Karpas-422 (cell line): ENCODE results near the gene STXBP6. TPM values are rescaled to one million over a fixed set of nuclear protein-coding genes. Genes with fewer than 3 reads are reported as not detected.

Experiments
- DNase-seq: peaks from one replicate; pipeline ENCODE4 v3.0.0-alpha.2; 2015
- H2AFZ ChIP-seq: fragments of 200-600 bp; sonication (generic); 2 replicates; pipeline ENCODE4 v1.6.1; 2014; ENCODE audit warnings: antibody characterized with exemption, low read length, mixed read lengths
- H3K27ac ChIP-seq: fragments of 200-600 bp; sonication (generic); 2 replicates; pipeline ENCODE4 v1.5.1; 2014; ENCODE audit warnings: mild to moderate bottlenecking, low read length, moderate library complexity
- H3K27me3 ChIP-seq: fragments of 200-600 bp; sonication (generic); 2 replicates; pipeline ENCODE4 v1.6.1; 2014; ENCODE audit warnings: low read length, mixed read lengths
- H3K36me3 ChIP-seq: fragments of 200-600 bp; sonication (generic); 2 replicates; pipeline ENCODE4 v1.6.1; 2014; ENCODE audit warnings: low read length, mixed read lengths; ENCODE audit not compliant: insufficient read depth
- H3K4me1 ChIP-seq: fragments of 200-600 bp; sonication (generic); 2 replicates; pipeline ENCODE4 v1.6.1; 2014; ENCODE audit warnings: mild to moderate bottlenecking, low read length, mixed read lengths
- H3K4me2 ChIP-seq: fragments of 200-600 bp; sonication (generic); 2 replicates; pipeline ENCODE4 v1.6.1; 2014; ENCODE audit warnings: low read length, low read depth, mild to moderate bottlenecking; ENCODE audit not compliant: poor library complexity, severe bottlenecking
- H3K4me3 ChIP-seq: fragments of 200-600 bp; sonication (generic); 2 replicates; pipeline ENCODE4 v1.5.1; 2014; ENCODE audit warnings: mild to moderate bottlenecking, antibody characterized with exemption, low read length, mixed read lengths
- H3K79me2 ChIP-seq: fragments of 200-600 bp; sonication (generic); 2 replicates; pipeline ENCODE4 v1.6.1; 2014; ENCODE audit warnings: mild to moderate bottlenecking, low read length, mixed read lengths
- H3K9ac ChIP-seq: fragments of 200-600 bp; sonication (generic); 2 replicates; pipeline ENCODE4 v1.6.0; 2014; ENCODE audit warnings: low read length
- H3K9me2 ChIP-seq: fragments of 200-600 bp; sonication (generic), shearing (Covaris generic); replicated peaks from 2 replicates; pipeline ENCODE4 v1.6.0; 2014; ENCODE audit warnings: mild to moderate bottlenecking, low read length, moderate library complexity; ENCODE audit not compliant: insufficient read depth
- H3K9me3 ChIP-seq: fragments of 300-700, 200-600 bp; sonication (generic); 2 replicates; pipeline ENCODE4 v1.6.1; 2014; ENCODE audit warnings: low read length, mixed read lengths
- H4K20me1 ChIP-seq: fragments of 200-600 bp; sonication (generic); 2 replicates; pipeline ENCODE4 v1.6.1; 2014; ENCODE audit warnings: mild to moderate bottlenecking, antibody characterized with exemption, low read length, low read depth; ENCODE audit not compliant: insufficient read depth
- total RNA-seq: library from RNA; depleted of rRNA; stranded (reverse); fragments of >200 nt; shearing (Covaris generic); gene quantifications from 2 replicates; pipeline ENCODE4 v1.2.3, GENCODE V29; 2014; ENCODE audit warnings: low replicate concordance

Gene STXBP6
- total RNA-seq, 1 experiment from 2014 or later, result 1.3 TPM

DNA sequence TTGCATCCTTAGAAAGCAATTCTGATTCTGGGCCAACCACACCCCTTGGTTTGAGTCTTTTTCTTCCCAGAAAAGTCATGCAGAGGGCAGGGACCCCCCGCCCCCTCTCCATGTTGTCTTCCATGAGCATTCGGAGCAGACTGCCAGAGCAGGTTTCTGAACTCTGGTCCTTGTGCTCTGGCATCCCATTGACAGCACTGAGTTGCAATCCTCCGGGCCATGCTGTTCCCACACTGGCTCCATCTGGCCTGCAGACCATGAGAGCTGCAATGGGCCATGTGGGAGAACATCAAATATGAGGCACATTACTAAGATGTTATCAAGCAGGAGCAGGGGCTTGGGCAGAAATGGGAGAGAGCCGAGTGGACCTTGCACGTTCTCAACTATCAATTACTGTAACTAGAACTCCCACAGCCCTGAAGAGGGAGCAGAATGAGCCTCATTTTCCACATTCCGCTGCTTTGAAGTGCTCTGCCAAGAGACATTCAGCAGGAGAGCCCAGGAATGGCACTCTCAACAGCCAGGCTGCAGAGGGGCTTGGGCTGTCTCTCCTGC, 157.4 kb downstream of the STXBP6 start:
- Histone ChIP-seq H3K4me2 (no peak overlapping the region), H3K79me2 (no peaks in the 10 kb centered on the region)

DNA sequence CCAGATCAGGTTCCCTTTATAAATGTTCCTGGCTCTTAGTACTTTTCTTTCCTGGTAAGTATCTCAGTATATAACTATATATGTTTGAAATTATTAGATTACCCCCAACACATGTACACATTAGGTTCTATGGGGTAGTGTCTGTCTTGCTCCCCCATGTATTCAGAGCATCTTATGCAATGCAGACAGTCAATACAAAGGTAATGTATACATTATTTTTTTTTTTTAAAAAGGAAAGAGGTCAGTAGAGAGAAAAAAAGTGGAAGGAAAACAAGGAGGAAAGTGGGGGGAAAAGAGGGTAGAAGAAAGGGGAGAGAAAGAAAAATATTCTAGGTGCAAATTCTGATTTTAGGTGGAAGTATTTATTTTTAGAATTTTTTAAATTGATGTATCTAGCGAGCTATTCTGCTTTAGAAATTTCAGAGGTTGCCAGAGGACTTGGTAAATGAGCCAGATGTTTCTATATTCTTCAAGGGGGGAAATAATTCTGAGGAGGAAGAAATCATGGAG, 157.9 kb downstream of the STXBP6 start:
- Histone ChIP-seq H3K4me1 (no peaks in the 10 kb centered on the region), H3K9me2 (no peaks in the 10 kb centered on the region), H2AFZ (no peak overlapping the region), H3K4me2 (no peak overlapping the region), H3K9me3 (peaks cover 10% of the 10 kb centered on the region), H3K27ac (no peak overlapping the region), H3K9ac (no peak overlapping the region), H3K27me3 (no peaks in the 10 kb centered on the region), H4K20me1 (no peaks in the 10 kb centered on the region), H3K79me2 (no peaks in the 10 kb centered on the region), H3K36me3 (no peaks in the 10 kb centered on the region), H3K4me3 (no peak overlapping the region)
- no peak for DNase-seq

More for the DNA sequence above, 157.4 kb downstream of the STXBP6 start:
- Histone ChIP-seq H3K27me3 (no peaks in the 10 kb centered on the region), H2AFZ (no peak overlapping the region), H3K9ac (no peak overlapping the region), H4K20me1 (no peaks in the 10 kb centered on the region), H3K27ac (no peak overlapping the region), H3K9me2 (no peaks in the 10 kb centered on the region), H3K4me3 (no peak overlapping the region), H3K36me3 (no peaks in the 10 kb centered on the region), H3K9me3 (peaks cover 10% of the 10 kb centered on the region), H3K4me1 (no peaks in the 10 kb centered on the region)
- DNase-seq, result no peak

DNA sequence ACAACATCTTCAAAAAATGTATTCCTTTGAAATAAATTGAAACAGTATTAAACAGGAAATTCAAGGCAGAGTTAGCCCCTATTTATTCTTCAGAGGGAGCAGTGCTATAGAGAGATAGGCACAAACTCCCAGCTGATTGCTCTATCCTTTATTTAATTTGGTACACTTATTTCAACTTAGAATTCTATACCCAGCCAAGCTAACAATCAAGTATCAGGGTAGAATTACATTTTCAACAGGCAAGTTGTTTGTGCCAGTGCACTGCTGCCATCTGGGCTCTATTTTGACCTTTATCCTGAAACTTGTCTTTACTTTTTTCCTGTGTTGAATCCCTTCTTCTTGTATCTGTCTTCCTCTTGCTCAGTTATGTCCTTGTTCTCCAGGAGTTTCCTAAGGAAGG, 159.2 kb downstream of the STXBP6 start:
- Histone ChIP-seq H4K20me1 (no peaks in the 10 kb centered on the region), H3K4me3 (no peak overlapping the region), H3K36me3 (no peaks in the 10 kb centered on the region), H3K9me2 (no peaks in the 10 kb centered on the region), H3K4me2 (no peak overlapping the region), H3K9ac (no peak overlapping the region), H2AFZ (no peak overlapping the region), H3K27ac (no peak overlapping the region), H3K79me2 (no peaks in the 10 kb centered on the region), H3K9me3 (peaks cover 10% of the 10 kb centered on the region), H3K4me1 (no peaks in the 10 kb centered on the region), H3K27me3 (no peaks in the 10 kb centered on the region)
- no peak for DNase-seq

DNA sequence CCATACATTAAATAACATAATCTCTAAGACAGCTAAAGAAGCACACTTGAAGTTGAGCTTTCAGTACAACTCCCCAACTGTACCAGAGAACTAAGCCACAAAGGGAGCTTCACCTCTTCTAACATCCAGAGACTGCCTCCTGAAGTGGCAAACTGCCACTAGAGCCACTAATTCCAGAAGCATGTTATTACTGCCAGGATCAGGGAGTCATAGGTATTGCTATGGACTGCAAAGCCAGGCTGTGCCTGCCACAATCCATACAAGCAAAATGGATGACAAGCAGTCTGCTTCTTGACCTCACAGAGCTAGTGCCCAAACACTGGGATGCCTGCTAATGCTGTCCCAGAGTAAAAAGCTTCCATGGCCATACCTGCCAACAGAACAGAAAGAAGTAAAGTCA, 160.1 kb downstream of the STXBP6 start:
- Histone ChIP-seq H3K9ac (no peak overlapping the region), H3K9me2 (no peaks in the 10 kb centered on the region), H3K4me2 (no peak overlapping the region), H4K20me1 (no peaks in the 10 kb centered on the region), H3K27me3 (no peaks in the 10 kb centered on the region), H3K4me3 (no peak overlapping the region), H3K27ac (no peak overlapping the region), H3K36me3 (no peaks in the 10 kb centered on the region), H3K4me1 (no peaks in the 10 kb centered on the region), H2AFZ (no peak overlapping the region), H3K79me2 (no peaks in the 10 kb centered on the region), H3K9me3 (peaks cover 10% of the 10 kb centered on the region)
- DNase-seq, result no peak

DNA sequence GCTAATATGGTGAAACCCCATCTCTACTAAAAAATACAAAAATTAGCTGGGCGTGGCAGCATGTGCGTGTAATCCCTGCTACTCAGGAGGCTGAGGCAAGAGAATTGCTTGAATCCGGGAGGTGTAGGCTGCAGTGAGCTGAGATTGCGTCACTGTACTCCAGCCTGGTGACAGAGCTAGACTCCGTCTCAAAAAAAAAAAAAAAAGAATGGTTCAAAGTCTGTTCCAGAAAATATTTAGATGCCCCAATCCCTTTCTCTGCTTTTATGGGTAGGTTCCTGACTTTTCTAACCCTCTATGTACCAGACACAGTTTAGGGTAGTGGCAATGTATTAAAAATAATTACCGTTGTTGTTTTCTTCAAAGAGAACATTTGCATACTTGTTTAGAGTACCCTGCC, 161.4 kb downstream of the STXBP6 start:
- Histone ChIP-seq H3K9ac (no peak overlapping the region), H3K79me2 (no peaks in the 10 kb centered on the region), H3K4me1 (no peaks in the 10 kb centered on the region), H3K4me2 (no peak overlapping the region), H4K20me1 (no peaks in the 10 kb centered on the region), H3K36me3 (no peaks in the 10 kb centered on the region), H3K4me3 (no peak overlapping the region), H3K27me3 (no peaks in the 10 kb centered on the region), H2AFZ (no peak overlapping the region), H3K9me2 (no peaks in the 10 kb centered on the region), H3K9me3 (peaks cover 10% of the 10 kb centered on the region), H3K27ac (no peak overlapping the region)
- DNase-seq, result no peak

DNA sequence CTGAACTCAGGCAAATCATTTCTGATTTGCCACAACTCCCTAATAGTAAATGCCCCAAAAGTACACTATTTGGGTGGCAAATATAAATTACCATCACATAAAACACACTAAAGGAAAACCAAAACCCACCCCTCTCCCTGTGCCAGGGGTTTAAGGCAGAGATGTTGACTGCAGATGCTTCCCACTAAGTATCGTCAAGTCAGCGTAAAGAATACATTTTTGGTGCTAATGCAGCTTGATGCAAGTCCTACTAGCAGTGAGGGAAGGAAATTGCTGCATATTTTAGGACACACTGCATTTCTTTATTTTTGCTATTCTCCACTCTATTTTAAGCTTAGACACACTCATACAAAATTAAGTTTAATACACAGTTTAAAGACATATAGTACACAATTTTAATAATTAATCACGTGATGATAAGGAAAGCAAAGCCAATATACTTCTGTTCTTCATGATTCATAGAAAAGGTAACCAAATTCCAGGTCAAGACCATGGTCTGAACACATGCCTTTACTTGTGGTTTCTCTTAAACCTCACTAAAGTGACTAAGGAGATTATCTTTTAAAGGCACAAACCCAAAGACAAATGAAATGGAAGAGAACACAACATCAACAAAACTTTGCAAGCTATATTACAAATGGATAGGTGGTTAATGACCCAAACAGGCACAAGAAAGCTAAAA, 162.2 kb downstream of the STXBP6 start:
- Histone ChIP-seq H3K4me3 (no peak overlapping the region), H2AFZ (no peak overlapping the region), H3K9me2 (no peaks in the 10 kb centered on the region), H3K4me2 (no peak overlapping the region), H4K20me1 (no peaks in the 10 kb centered on the region), H3K9me3 (peaks cover 10% of the 10 kb centered on the region), H3K36me3 (no peaks in the 10 kb centered on the region), H3K79me2 (no peaks in the 10 kb centered on the region), H3K27me3 (no peaks in the 10 kb centered on the region), H3K27ac (no peak overlapping the region), H3K4me1 (no peaks in the 10 kb centered on the region), H3K9ac (no peak overlapping the region)
- no peak for DNase-seq

DNA sequence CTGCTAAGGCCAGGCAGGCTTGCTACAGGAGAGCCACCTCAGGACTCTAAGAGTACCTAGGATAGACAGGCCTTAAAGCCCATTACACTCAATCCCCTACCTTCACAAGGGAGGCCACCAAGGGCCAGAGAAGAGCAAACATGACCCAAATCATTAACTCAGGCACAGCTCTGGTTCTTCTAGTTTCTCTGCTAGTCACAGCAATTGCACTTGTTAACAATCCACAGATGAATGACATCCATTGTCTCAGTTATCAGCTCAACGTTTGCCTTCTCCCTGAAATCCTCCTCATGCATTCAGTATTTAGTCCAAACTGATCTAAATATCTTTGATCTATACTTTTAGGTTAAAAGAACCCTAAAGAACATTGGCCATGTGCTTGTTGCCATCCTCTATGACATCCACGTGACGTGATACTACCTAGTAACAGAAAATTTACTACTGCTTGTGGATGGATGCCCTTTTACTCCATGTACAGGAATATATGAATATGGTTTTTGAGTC, 164.5 kb downstream of the STXBP6 start:
- H3K9ac ChIP-seq, result no peak overlapping the region
- H3K4me2 ChIP-seq, result no peak overlapping the region
- peaks cover 10% of the 10 kb centered on the region for H3K9me3 ChIP-seq
- H3K4me3 ChIP-seq, result no peak overlapping the region
- no peaks in the 10 kb centered on the region for H3K36me3 ChIP-seq
- DNase-seq, result no peak
- H4K20me1 ChIP-seq, result no peaks in the 10 kb centered on the region
- H3K79me2 ChIP-seq, result no peaks in the 10 kb centered on the region
- H3K27me3 ChIP-seq, result no peaks in the 10 kb centered on the region
- no peaks in the 10 kb centered on the region for H3K4me1 ChIP-seq
- H3K9me2 ChIP-seq, result no peaks in the 10 kb centered on the region
- H2AFZ ChIP-seq, result no peak overlapping the region
- no peak overlapping the region for H3K27ac ChIP-seq

DNA sequence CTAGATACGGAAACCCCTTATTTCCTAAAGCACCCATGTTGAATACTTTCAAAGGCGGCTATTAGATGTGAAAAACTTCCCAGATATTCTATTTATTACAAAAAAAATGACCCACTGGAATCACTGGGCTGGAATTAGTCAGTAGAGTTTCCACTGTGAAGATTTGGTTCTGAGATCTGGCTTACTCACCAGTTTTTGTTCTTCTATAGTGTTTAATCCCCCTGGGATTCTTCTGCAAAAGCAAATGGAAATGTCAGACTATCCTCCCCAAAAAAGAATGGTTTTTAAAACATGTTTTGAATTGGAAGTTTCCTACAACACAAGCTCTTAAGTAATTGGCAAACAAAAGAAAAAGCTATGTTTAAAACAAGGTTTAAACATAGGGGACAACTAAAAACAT, 166.4 kb downstream of the STXBP6 start:
- Histone ChIP-seq H3K79me2 (no peaks in the 10 kb centered on the region), H3K36me3 (no peaks in the 10 kb centered on the region), H3K9me2 (no peaks in the 10 kb centered on the region), H3K9me3 (peaks cover 3% of the 10 kb centered on the region; the same call in 1 of the 2 replicates), H3K4me1 (no peaks in the 10 kb centered on the region), H3K4me2 (no peak overlapping the region), H2AFZ (no peak overlapping the region), H3K27me3 (no peaks in the 10 kb centered on the region), H3K27ac (no peak overlapping the region), H4K20me1 (no peaks in the 10 kb centered on the region), H3K9ac (no peak overlapping the region), H3K4me3 (no peak overlapping the region)
- no peak for DNase-seq
